ENCODE data around the gene DDIT3.
"Not testable (repeated sequence)": the region's sequence is repeated elsewhere in the genome, so short reads cannot be mapped to it uniquely, and the experiment has no call there.

DNA sequence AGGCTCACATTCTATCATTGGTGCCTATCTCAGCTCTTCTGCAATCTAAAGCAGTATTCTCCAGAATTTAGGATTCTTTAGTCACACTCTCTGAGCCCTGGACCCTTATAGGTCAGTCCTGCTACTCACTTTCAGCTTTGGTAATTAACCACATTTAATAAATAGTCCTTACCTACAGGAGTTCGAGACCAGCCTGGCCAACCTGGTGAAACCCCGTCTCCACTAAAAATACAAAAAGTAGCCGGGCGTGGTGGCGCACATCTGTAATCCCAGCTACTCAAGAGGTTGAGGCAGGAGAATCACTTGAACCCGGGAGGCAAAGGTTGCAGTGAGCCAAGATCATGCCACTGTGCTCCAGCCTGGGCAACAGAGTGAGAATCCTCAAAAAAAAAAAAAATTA, 6.6 kb downstream of the DDIT3 start:
- TF ChIP-seq, protein P1, sequence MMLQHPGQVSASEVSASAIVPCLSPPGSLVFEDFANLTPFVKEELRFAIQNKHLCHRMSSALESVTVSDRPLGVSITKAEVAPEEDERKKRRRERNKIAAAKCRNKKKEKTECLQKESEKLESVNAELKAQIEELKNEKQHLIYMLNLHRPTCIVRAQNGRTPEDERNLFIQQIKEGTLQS (CRISPR knock-in tag; conservative IDR thresholded peaks at IDR 0.05) = not testable (repeated sequence)
- TF ChIP-seq, protein P2, sequence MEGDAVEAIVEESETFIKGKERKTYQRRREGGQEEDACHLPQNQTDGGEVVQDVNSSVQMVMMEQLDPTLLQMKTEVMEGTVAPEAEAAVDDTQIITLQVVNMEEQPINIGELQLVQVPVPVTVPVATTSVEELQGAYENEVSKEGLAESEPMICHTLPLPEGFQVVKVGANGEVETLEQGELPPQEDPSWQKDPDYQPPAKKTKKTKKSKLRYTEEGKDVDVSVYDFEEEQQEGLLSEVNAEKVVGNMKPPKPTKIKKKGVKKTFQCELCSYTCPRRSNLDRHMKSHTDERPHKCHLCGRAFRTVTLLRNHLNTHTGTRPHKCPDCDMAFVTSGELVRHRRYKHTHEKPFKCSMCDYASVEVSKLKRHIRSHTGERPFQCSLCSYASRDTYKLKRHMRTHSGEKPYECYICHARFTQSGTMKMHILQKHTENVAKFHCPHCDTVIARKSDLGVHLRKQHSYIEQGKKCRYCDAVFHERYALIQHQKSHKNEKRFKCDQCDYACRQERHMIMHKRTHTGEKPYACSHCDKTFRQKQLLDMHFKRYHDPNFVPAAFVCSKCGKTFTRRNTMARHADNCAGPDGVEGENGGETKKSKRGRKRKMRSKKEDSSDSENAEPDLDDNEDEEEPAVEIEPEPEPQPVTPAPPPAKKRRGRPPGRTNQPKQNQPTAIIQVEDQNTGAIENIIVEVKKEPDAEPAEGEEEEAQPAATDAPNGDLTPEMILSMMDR (IDR thresholded peaks at IDR 0.05) = not testable (repeated sequence)
- TF ChIP-seq, protein P3, sequence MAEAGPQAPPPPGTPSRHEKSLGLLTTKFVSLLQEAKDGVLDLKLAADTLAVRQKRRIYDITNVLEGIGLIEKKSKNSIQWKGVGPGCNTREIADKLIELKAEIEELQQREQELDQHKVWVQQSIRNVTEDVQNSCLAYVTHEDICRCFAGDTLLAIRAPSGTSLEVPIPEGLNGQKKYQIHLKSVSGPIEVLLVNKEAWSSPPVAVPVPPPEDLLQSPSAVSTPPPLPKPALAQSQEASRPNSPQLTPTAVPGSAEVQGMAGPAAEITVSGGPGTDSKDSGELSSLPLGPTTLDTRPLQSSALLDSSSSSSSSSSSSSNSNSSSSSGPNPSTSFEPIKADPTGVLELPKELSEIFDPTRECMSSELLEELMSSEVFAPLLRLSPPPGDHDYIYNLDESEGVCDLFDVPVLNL (CRISPR knock-in tag; IDR thresholded peaks at IDR 0.05; ENCODE audit: borderline replicate concordance, low read depth) = not testable (repeated sequence)
- TF ChIP-seq NR1H2 (CRISPR knock-in tag; IDR thresholded peaks at IDR 0.05); SP1 (CRISPR knock-in tag; conservative IDR thresholded peaks at IDR 0.05); CREB1 (CRISPR knock-in tag; IDR thresholded peaks at IDR 0.05); TEAD4 (CRISPR knock-in tag; IDR thresholded peaks at IDR 0.05): not testable (repeated sequence)
- TF ChIP-seq, protein P4, sequence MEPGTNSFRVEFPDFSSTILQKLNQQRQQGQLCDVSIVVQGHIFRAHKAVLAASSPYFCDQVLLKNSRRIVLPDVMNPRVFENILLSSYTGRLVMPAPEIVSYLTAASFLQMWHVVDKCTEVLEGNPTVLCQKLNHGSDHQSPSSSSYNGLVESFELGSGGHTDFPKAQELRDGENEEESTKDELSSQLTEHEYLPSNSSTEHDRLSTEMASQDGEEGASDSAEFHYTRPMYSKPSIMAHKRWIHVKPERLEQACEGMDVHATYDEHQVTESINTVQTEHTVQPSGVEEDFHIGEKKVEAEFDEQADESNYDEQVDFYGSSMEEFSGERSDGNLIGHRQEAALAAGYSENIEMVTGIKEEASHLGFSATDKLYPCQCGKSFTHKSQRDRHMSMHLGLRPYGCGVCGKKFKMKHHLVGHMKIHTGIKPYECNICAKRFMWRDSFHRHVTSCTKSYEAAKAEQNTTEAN (CRISPR knock-in tag; IDR thresholded peaks at IDR 0.05) = not testable (repeated sequence)

All from WTC11 (cell line).